ENCODE data around the gene PTGIR.

DNA sequence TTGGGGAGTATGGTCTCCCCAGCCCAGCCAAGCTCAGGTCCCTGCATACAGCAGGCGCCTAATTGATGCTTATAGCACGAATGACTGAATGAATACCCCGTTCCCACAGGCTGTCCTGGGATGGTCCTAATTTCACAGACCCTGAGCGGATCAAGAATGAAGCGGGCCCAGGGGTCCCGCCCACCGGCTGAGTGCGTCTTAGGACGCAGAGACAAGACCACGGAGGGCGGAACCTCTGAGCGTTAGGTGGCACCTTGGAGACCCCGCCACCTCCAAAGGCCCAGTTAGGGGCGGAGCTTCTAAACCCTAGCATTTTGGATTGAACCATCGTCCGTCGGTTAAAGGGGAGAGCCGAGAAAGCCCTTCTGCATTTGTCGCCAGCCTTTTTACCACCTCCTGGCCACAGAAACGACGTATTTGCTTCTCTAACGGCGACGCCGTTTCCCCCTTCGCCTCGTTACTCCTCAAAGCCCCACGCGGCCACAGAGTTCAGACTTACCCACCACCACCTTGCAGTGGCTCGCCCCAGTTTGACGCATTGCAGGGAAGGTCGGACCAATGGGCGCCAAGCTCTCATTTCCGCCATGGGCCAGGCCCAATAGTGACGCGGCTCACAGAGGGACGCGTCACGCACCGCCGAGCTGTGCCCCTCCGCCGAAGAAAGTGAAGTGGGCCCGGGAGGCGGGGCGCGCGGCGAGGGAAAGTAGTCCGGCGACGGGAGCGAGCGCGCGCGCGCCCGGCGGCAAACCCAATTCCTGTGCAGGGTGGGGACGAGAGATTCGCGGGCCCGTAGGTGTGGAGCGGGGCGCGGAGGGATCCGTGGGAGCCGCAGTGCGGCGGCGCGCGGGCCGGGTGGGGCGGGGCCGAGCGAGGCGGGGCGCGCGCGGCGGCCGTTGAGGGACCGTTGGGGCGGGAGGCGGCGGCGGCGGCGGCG is 24.2 kb downstream of the PTGIR start:
- TF ChIP-seq EZH2phosphoT487 (IDR thresholded peaks at IDR 0.05; ENCODE audit: insufficient read depth, low read depth) = no peak
- TF ChIP-seq EZH2 (IDR thresholded peaks at IDR 0.05; ENCODE audit: insufficient read depth, poor library complexity, severe bottlenecking) = no peak
